Astrocyte (in vitro differentiated cells and primary cell): Measurements from ENCODE around the gene PITX1. TPM values are rescaled to one million over a fixed set of nuclear protein-coding genes. Genes with fewer than 3 reads are reported as not detected.

ENCODE experiments used
- DNase-seq: peaks from one replicate; pipeline ENCODE4 v3.0.0-alpha.2; 2010; ENCODE audit warnings: low read depth
- FAIRE-seq: peaks from 2 replicates; lab custom pipeline; 2011; peaks lifted over from hg19 to GRCh38; lab: Jason Lieb, UNC
- H2AFZ ChIP-seq: 2 replicates; pipeline ENCODE4 v1.6.0; 2012; ENCODE audit warnings: low read depth, low read length, inconsistent platforms
- H3K27ac ChIP-seq: 2 replicates; pipeline ENCODE4 v1.5.1; 2011; ENCODE audit warnings: low read depth, low read length, inconsistent platforms
- H3K27me3 ChIP-seq: 2 replicates; pipeline ENCODE4 v1.6.0; 2011; ENCODE audit warnings: low read length, inconsistent platforms; ENCODE audit not compliant: insufficient read depth
- H3K36me3 ChIP-seq: 2 replicates; pipeline ENCODE4 v1.5.1; 2011; ENCODE audit warnings: low read length, inconsistent platforms; ENCODE audit not compliant: insufficient read depth
- H3K4me1 ChIP-seq: 2 replicates; pipeline ENCODE4 v1.5.1; 2011; ENCODE audit warnings: low read length, inconsistent platforms; ENCODE audit not compliant: insufficient read depth
- H3K4me2 ChIP-seq: 2 replicates; pipeline ENCODE4 v1.6.0; 2012; ENCODE audit warnings: low read length, inconsistent platforms
- H3K4me3 ChIP-seq: 2 replicates; pipeline ENCODE4 v1.5.1; 2011; ENCODE audit warnings: low read depth, mild to moderate bottlenecking, low read length, inconsistent platforms; ENCODE audit not compliant: insufficient read depth
- H3K79me2 ChIP-seq: 2 replicates; pipeline ENCODE4 v1.6.0; 2012; ENCODE audit warnings: mild to moderate bottlenecking, low read length, inconsistent platforms; ENCODE audit not compliant: insufficient read depth
- H3K9ac ChIP-seq: 2 replicates; pipeline ENCODE4 v1.6.0; 2012; ENCODE audit warnings: mild to moderate bottlenecking, low read length, inconsistent platforms
- H3K9me3 ChIP-seq: 2 replicates; pipeline ENCODE4 v1.5.1; 2012; ENCODE audit warnings: low read depth, mild to moderate bottlenecking, low read length, inconsistent platforms; ENCODE audit not compliant: insufficient read depth
- H4K20me1 ChIP-seq: 2 replicates; pipeline ENCODE4 v1.6.0; 2012; ENCODE audit warnings: low read length, inconsistent platforms; ENCODE audit not compliant: insufficient read depth
- H3K27ac Mint-ChIP-seq: one replicate; pipeline ENCODE4 v1.8.0; 2021; ENCODE audit warnings: mild to moderate bottlenecking, mixed read lengths; ENCODE audit not compliant: unreplicated experiment
- H3K27me3 Mint-ChIP-seq: one replicate; pipeline ENCODE4 v1.8.0; 2021; ENCODE audit warnings: low read depth, mixed read lengths; ENCODE audit not compliant: unreplicated experiment
- H3K36me3 Mint-ChIP-seq: one replicate; pipeline ENCODE4 v1.8.0; 2021; ENCODE audit warnings: low read depth, mixed read lengths; ENCODE audit not compliant: unreplicated experiment
- H3K4me1 Mint-ChIP-seq: one replicate; pipeline ENCODE4 v1.8.0; 2021; ENCODE audit warnings: low read depth, mixed read lengths; ENCODE audit not compliant: unreplicated experiment
- H3K4me3 Mint-ChIP-seq: one replicate; pipeline ENCODE4 v1.8.0; 2021; ENCODE audit warnings: mild to moderate bottlenecking, moderate library complexity, mixed read lengths; ENCODE audit not compliant: unreplicated experiment
- H3K9me3 Mint-ChIP-seq: one replicate; pipeline ENCODE4 v1.8.0; 2021; ENCODE audit warnings: mild to moderate bottlenecking, mixed read lengths; ENCODE audit not compliant: unreplicated experiment
- CTCF ChIP-seq: IDR thresholded peaks from 2 replicates; pipeline ENCODE4 v1.5.1; 2011; ENCODE audit warnings: low read depth, mild to moderate bottlenecking, inconsistent platforms, low read length, moderate library complexity; ENCODE audit not compliant: insufficient read depth
- EZH2 ChIP-seq: IDR thresholded peaks from 2 replicates; pipeline ENCODE4 v1.6.1; 2012; ENCODE audit warnings: mild to moderate bottlenecking, low read length, inconsistent platforms; ENCODE audit not compliant: insufficient read depth
- total RNA-seq: library from RNA; stranded (reverse); gene quantifications from 2 replicates; pipeline ENCODE4 v1.2.1, GENCODE V29; 2021

Gene PITX1
- total RNA-seq, 1 donor from 2014 or later: 0.52 TPM

- DNase-seq: no peak
- H3K4me3 ChIP-seq: no peak overlapping the region
- peaks cover 12% of the 10 kb centered on the region for H3K9me3 Mint-ChIP-seq
Observed at GRCh38 chr5:135079760-135080159, 45.7 kb upstream of the PITX1 start.

GRCh38 chr5:135079099-135079681, 45.2 kb upstream of the PITX1 start:
- no peak for TF ChIP-seq EZH2
- no peak for TF ChIP-seq CTCF
- Histone ChIP-seq H3K27ac (no peak overlapping the region), H3K36me3 (no peaks in the 10 kb centered on the region), H3K4me2 (no peak overlapping the region), H3K79me2 (no peaks in the 10 kb centered on the region), H2AFZ (no peak overlapping the region), H3K4me1 (no peaks in the 10 kb centered on the region), H3K9me3 (peaks cover 8% of the 10 kb centered on the region), H3K9ac (no peak overlapping the region), H3K27me3 (peaks cover 9% of the 10 kb centered on the region), H4K20me1 (no peaks in the 10 kb centered on the region), H3K4me3 (no peak overlapping the region)
- Mint-ChIP-seq H3K27me3 (peaks cover 41% of the 10 kb centered on the region), H3K4me1 (peaks cover 3% of the 10 kb centered on the region), H3K27ac (no peak overlapping the region), H3K4me3 (no peak overlapping the region), H3K36me3 (no peaks in the 10 kb centered on the region), H3K9me3 (peaks cover 12% of the 10 kb centered on the region)
- FAIRE-seq (no peak), DNase-seq (no peak)

More at GRCh38 chr5:135079760-135080159, 45.7 kb upstream of the PITX1 start:
- Mint-ChIP-seq H3K36me3 (no peaks in the 10 kb centered on the region), H3K4me1 (peaks cover 2% of the 10 kb centered on the region), H3K4me3 (no peak overlapping the region), H3K27me3 (peaks cover 42% of the 10 kb centered on the region), H3K27ac (no peak overlapping the region)
- Histone ChIP-seq H3K27ac (no peak overlapping the region), H2AFZ (no peak overlapping the region), H3K4me2 (no peak overlapping the region), H3K27me3 (peaks cover 4% of the 10 kb centered on the region), H3K4me1 (no peaks in the 10 kb centered on the region), H3K79me2 (no peaks in the 10 kb centered on the region), H4K20me1 (no peaks in the 10 kb centered on the region), H3K9me3 (peaks cover 8% of the 10 kb centered on the region), H3K36me3 (no peaks in the 10 kb centered on the region), H3K9ac (no peak overlapping the region)
- no peak for FAIRE-seq
- TF ChIP-seq CTCF (no peak), EZH2 (no peak)

GRCh38 chr5:135076801-135077200, 42.8 kb upstream of the PITX1 start:
- FAIRE-seq: no peak
- Mint-ChIP-seq H3K36me3 (no peaks in the 10 kb centered on the region), H3K9me3 (peaks cover 8% of the 10 kb centered on the region), H3K27ac (no peak overlapping the region), H3K4me3 (no peak overlapping the region), H3K4me1 (peaks cover 10% of the 10 kb centered on the region), H3K27me3 (peaks cover 43% of the 10 kb centered on the region)
- Histone ChIP-seq H3K9ac (no peak overlapping the region), H3K36me3 (no peaks in the 10 kb centered on the region), H3K9me3 (peaks cover 8% of the 10 kb centered on the region), H3K27ac (no peak overlapping the region), H4K20me1 (no peaks in the 10 kb centered on the region), H2AFZ (no peak overlapping the region), H3K4me2 (no peak overlapping the region), H3K27me3 (peaks cover 7% of the 10 kb centered on the region), H3K4me1 (peaks cover 4% of the 10 kb centered on the region), H3K4me3 (no peak overlapping the region), H3K79me2 (no peaks in the 10 kb centered on the region)
- DNase-seq: no peak
- TF ChIP-seq EZH2 (no peak), CTCF (no peak)
